HCT116 (cell line): ENCODE data around the gene ATP5PO. TPM values are rescaled to one million over a fixed set of nuclear protein-coding genes. Genes with fewer than 3 reads are reported as not detected.

Experiments
- ATAC-seq: fragments of 200-7000 bp; cut with Tn5 transposase; 2 replicates; pipeline ENCODE4 v1.9.1; 2020; ENCODE audit warnings: mild to moderate bottlenecking, moderate library complexity
- BruUV-seq: library from RNA; stranded (reverse); fragments of 400-500 nt; replicated peaks from 2 replicates; lab custom pipeline; 2021; lab: Mats Ljungman, UMichigan
- CTCF ChIA-PET: fragments of 300-600 bp; sonication (Branson Sonifier 250); formaldehyde crosslinking; loops from one replicate; lab custom pipeline; 2021; ENCODE audit warnings: antibody characterized with exemption; lab: Charles Lee
- POLR2A ChIA-PET: fragments of 300-600, 350-600 bp; sonication (Branson Sonifier 250); formaldehyde crosslinking; loops from one replicate; lab custom pipeline; 2021; ENCODE audit warnings: antibody characterized with exemption; lab: Charles Lee
- RAD21 ChIA-PET, 2 experiments: fragments of 300-600 bp; sonication (Branson Sonifier 250); formaldehyde crosslinking; loops; one replicate each; lab custom pipeline; 2023; ENCODE audit warnings: low total read pairs in 2 of 2; ENCODE audit not compliant: uncharacterized antibody in 2 of 2, unreplicated experiment in 2 of 2, low non-redundant PET in 1 of 2; lab: Charles Lee
- DNase-seq: peaks from one replicate; pipeline ENCODE4 v3.0.0-alpha.2; 2010; ENCODE audit warnings: low read depth, low spot score
- H2AFZ ChIP-seq: fragments of 200-600 bp; shearing (Covaris generic), sonication (generic); 2 replicates; pipeline ENCODE4 v1.6.1; 2017; ENCODE audit warnings: low read depth, mixed run types, mixed read lengths, antibody characterized with exemption, low read length; ENCODE audit not compliant: poor library complexity, severe bottlenecking
- H3K27ac ChIP-seq: 2 replicates; pipeline ENCODE4 v1.5.1; 2012; ENCODE audit warnings: low read depth, low read length
- H3K27me3 ChIP-seq: fragments of 200-600 bp; sonication (generic); 2 replicates; pipeline ENCODE4 v1.6.1; 2016; ENCODE audit warnings: mixed run types, low read length, mixed read lengths; ENCODE audit not compliant: insufficient read depth
- H3K36me3 ChIP-seq, 2 experiments: fragments of 200-500 bp in 1 of 2; fragments of 200-600 bp in 1 of 2; sonication (Bioruptor generic) in 1 of 2; sonication (generic) in 1 of 2; 2 replicates each; pipeline versions ENCODE4 v1.5.1 to v1.6.1; 2014 to 2016; ENCODE audit warnings: low read length in 2 of 2, inconsistent platforms in 1 of 2, mixed read lengths in 1 of 2, mixed run types in 1 of 2; ENCODE audit not compliant: insufficient read depth in 2 of 2, control insufficient read depth in 1 of 2
- H3K4me1 ChIP-seq, 2 experiments: fragments of 200-600 bp in 1 of 2; sonication (generic) in 1 of 2; 2 replicates each; pipeline versions ENCODE4 v1.5.1 to v1.6.1; 2012 to 2017; ENCODE audit warnings: low read length in 2 of 2, inconsistent platforms in 1 of 2, mild to moderate bottlenecking in 1 of 2, mixed read lengths in 1 of 2, mixed run types in 1 of 2, moderate library complexity in 1 of 2; ENCODE audit not compliant: insufficient read depth in 2 of 2, control insufficient read depth in 1 of 2
- H3K4me2 ChIP-seq: fragments of 200-600 bp; sonication (generic); 2 replicates; pipeline ENCODE4 v1.6.1; 2017; ENCODE audit warnings: mixed run types, low read length, mixed read lengths
- H3K4me3 ChIP-seq, 2 experiments: fragments of 200-600 bp in 1 of 2; sonication (generic) in 1 of 2; replicated peaks in 1 of 2; 2 replicates each; pipeline ENCODE4 v1.5.1; 2011 to 2016; ENCODE audit warnings: low read length in 2 of 2, control low read depth in 1 of 2, low read depth in 1 of 2, mild to moderate bottlenecking in 1 of 2, mixed read lengths in 1 of 2, mixed run types in 1 of 2
- H3K79me2 ChIP-seq: fragments of 200-600 bp; sonication (generic); 2 replicates; pipeline ENCODE4 v1.6.1; 2017; ENCODE audit warnings: mild to moderate bottlenecking, mixed run types, low read length, moderate library complexity, mixed read lengths; ENCODE audit not compliant: insufficient read depth
- H3K9ac ChIP-seq: fragments of 200-600 bp; sonication (generic); 2 replicates; pipeline ENCODE4 v1.6.1; 2016; ENCODE audit warnings: low read length, mixed read lengths
- H3K9me2 ChIP-seq: fragments of 200-600 bp; sonication (generic), shearing (Covaris generic); 2 replicates; pipeline ENCODE4 v1.6.1; 2017; ENCODE audit warnings: mixed run types, mild to moderate bottlenecking, moderate library complexity; ENCODE audit not compliant: insufficient read depth
- H3K9me3 ChIP-seq, 2 experiments: fragments of 200-500 bp in 1 of 2; fragments of 200-600 bp in 1 of 2; sonication (Bioruptor generic) in 1 of 2; sonication (generic) in 1 of 2; 2 replicates each; pipeline ENCODE4 v1.6.1; 2014 to 2017; ENCODE audit warnings: low read length in 2 of 2, mixed read lengths in 2 of 2, inconsistent platforms in 1 of 2, low read depth in 1 of 2, mild to moderate bottlenecking in 1 of 2, mixed run types in 1 of 2, moderate library complexity in 1 of 2; ENCODE audit not compliant: control insufficient read depth in 1 of 2, insufficient read depth in 1 of 2
- H4K20me1 ChIP-seq: fragments of 200-600 bp; sonication (generic), shearing (Covaris generic); 2 replicates; pipeline ENCODE4 v1.6.1; 2017; ENCODE audit warnings: mixed run types, mild to moderate bottlenecking, moderate library complexity; ENCODE audit not compliant: insufficient read depth
- CBX3 ChIP-seq: IDR thresholded peaks from 2 replicates; pipeline ENCODE4 v1.6.1; 2012; ENCODE audit warnings: low read depth
- EGR1 ChIP-seq: IDR thresholded peaks from 2 replicates; pipeline ENCODE4 v1.6.1; 2012; ENCODE audit warnings: low read depth
- ELF1 ChIP-seq: IDR thresholded peaks from 2 replicates; pipeline ENCODE4 v1.6.1; 2012; ENCODE audit warnings: low read depth, borderline replicate concordance
- EZH2 ChIP-seq: fragments of 200-600 bp; sonication (generic); IDR thresholded peaks from 2 replicates; pipeline ENCODE4 v1.6.1; 2017; ENCODE audit warnings: antibody characterized with exemption, mixed run types
- FOSL1 ChIP-seq: IDR thresholded peaks from 2 replicates; pipeline ENCODE4 v1.6.1; 2012; ENCODE audit warnings: low read depth
- RAD21 ChIP-seq: IDR thresholded peaks from 2 replicates; pipeline ENCODE4 v1.6.1; 2012; ENCODE audit warnings: low read depth, mild to moderate bottlenecking
- SRF ChIP-seq: IDR thresholded peaks from 2 replicates; pipeline ENCODE4 v1.6.1; 2012; ENCODE audit warnings: low read depth
- TCF7L2 ChIP-seq: IDR thresholded peaks from 2 replicates; pipeline ENCODE4 v1.7.0; 2011; ENCODE audit warnings: borderline replicate concordance, inconsistent platforms; ENCODE audit not compliant: insufficient read depth, insufficient read length; ENCODE audit errors: extremely low read depth
- ZFX ChIP-seq: fragments of 450-650 bp; IDR thresholded peaks from 2 replicates; pipeline ENCODE4 v1.6.1; 2017
- ZNF274 ChIP-seq: fragments of 200-500 bp; sonication (Bioruptor generic); IDR thresholded peaks from 2 replicates; pipeline ENCODE4 v1.6.1; 2014; ENCODE audit warnings: mild to moderate bottlenecking, low read depth, low read length, inconsistent platforms
- intact Hi-C: fragments of 100-400 bp; cut with micrococcal nuclease; formaldehyde crosslinking; loops from 2 replicates; pipeline ENCODE4 v1.10.0; 2022
- total RNA-seq: library from RNA; stranded (reverse); gene quantifications from one replicate; pipeline ENCODE4 v1.2.1, GENCODE V29; 2021; ENCODE audit not compliant: unreplicated experiment
- TF ChIP-seq, protein P1 (sequence below): IDR thresholded peaks from 2 replicates; pipeline ENCODE4 v1.6.1; 2012
- TF ChIP-seq, protein P2 (sequence below): IDR thresholded peaks from 2 replicates; pipeline ENCODE4 v1.6.1; 2012
- TF ChIP-seq, protein P3 (sequence below), 3 experiments: fragments of 200-600 bp in 1 of 3; sonication (generic) in 1 of 3; IDR thresholded peaks in 2 of 3; conservative IDR thresholded peaks in 1 of 3; 2 replicates each; pipeline ENCODE4 v1.5.1; 2012 to 2017; ENCODE audit warnings: low read depth in 2 of 3, low read length in 2 of 3, antibody characterized with exemption in 1 of 3, borderline replicate concordance in 1 of 3, control low read depth in 1 of 3, mild to moderate bottlenecking in 1 of 3, mixed read lengths in 1 of 3, mixed run types in 1 of 3, moderate library complexity in 1 of 3; ENCODE audit not compliant: insufficient read depth in 1 of 3

ATP5PO gene
- total RNA-seq, 1 experiment from 2014 or later = 238 TPM

- no peaks in the 10 kb centered on the region for H3K9me3 ChIP-seq
- H3K79me2 ChIP-seq = no peaks in the 10 kb centered on the region
- POLR2A ChIA-PET = no interaction called here
- TF ChIP-seq EGR1 (no peak), EZH2 (no peak), ZNF274 (no peak), SRF (no peak), ZFX (no peak), CBX3 (no peak), TCF7L2 (no peak), ELF1 (no peak), FOSL1 (no peak), RAD21 (no peak)
- TF ChIP-seq, protein P1, sequence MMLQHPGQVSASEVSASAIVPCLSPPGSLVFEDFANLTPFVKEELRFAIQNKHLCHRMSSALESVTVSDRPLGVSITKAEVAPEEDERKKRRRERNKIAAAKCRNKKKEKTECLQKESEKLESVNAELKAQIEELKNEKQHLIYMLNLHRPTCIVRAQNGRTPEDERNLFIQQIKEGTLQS = no peak
- TF ChIP-seq, protein P2, sequence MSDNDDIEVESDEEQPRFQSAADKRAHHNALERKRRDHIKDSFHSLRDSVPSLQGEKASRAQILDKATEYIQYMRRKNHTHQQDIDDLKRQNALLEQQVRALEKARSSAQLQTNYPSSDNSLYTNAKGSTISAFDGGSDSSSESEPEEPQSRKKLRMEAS = no peak
- TF ChIP-seq, protein P3, sequence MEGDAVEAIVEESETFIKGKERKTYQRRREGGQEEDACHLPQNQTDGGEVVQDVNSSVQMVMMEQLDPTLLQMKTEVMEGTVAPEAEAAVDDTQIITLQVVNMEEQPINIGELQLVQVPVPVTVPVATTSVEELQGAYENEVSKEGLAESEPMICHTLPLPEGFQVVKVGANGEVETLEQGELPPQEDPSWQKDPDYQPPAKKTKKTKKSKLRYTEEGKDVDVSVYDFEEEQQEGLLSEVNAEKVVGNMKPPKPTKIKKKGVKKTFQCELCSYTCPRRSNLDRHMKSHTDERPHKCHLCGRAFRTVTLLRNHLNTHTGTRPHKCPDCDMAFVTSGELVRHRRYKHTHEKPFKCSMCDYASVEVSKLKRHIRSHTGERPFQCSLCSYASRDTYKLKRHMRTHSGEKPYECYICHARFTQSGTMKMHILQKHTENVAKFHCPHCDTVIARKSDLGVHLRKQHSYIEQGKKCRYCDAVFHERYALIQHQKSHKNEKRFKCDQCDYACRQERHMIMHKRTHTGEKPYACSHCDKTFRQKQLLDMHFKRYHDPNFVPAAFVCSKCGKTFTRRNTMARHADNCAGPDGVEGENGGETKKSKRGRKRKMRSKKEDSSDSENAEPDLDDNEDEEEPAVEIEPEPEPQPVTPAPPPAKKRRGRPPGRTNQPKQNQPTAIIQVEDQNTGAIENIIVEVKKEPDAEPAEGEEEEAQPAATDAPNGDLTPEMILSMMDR (IDR thresholded peaks at IDR 0.05 in 2 of 3, conservative IDR thresholded peaks at IDR 0.05 in 1 of 3; ENCODE audit: borderline replicate concordance in 1 of 3, insufficient read depth in 1 of 3, low read depth in 2 of 3, low read length in 2 of 3) = no peak
- H3K9me2 ChIP-seq = no peaks in the 10 kb centered on the region
- no peak overlapping the region for H3K9ac ChIP-seq
- CTCF ChIA-PET = no interaction called here
- no TSS peak for BruUV-seq
- no peak overlapping the region for H2AFZ ChIP-seq
- no peaks in the 10 kb centered on the region for H4K20me1 ChIP-seq
- no peaks in the 10 kb centered on the region for H3K4me1 ChIP-seq
- H3K27ac ChIP-seq = no peak overlapping the region
- H3K4me3 ChIP-seq = no peak overlapping the region
- RAD21 ChIA-PET = no interaction called here
- H3K27me3 ChIP-seq = no peaks in the 10 kb centered on the region
- no peak for ATAC-seq
- no peaks in the 10 kb centered on the region for H3K36me3 ChIP-seq
- H3K4me2 ChIP-seq = no peak overlapping the region
- DNase-seq = no peak
- intact Hi-C loops = no loop called here
Measured at GRCh38 chr21:33871171-33871570, 44.4 kb downstream of the ATP5PO start.
